Coronary artery (tissue), 2 donors: ENCODE data around the gene HIVEP2.
A peak's percentile ranks its signal among the peaks of the same experiment; 100 is the strongest.

ENCODE experiments used
- DNase-seq: peaks from one replicate; pipeline ENCODE4 v3.0.0-alpha.2; 2017; ENCODE audit warnings: low spot score
- H3K27ac ChIP-seq, 2 donors: fragments of 200-600 bp; sonication (generic); one replicate each; pipeline ENCODE4 v1.5.1; 2016 to 2019
- H3K4me3 ChIP-seq: fragments of 200-600 bp; sonication (generic); 2 replicates; pipeline ENCODE4 v1.5.1; 2016; ENCODE audit warnings: mild to moderate bottlenecking, moderate library complexity
- CTCF ChIP-seq: fragments of 200-600 bp; sonication (generic); IDR thresholded peaks from one replicate; pipeline ENCODE4 v1.5.1; 2019; ENCODE audit warnings: antibody characterized with exemption

The HIVEP2 gene

GRCh38 chr6:142952614-142953013 lies 7.6 kb upstream of the HIVEP2 start:
- Histone ChIP-seq H3K4me3 (no peak overlapping the region), H3K27ac (no peak overlapping the region)
- no peak for TF ChIP-seq CTCF
- DNase-seq, result no peak

DNA sequence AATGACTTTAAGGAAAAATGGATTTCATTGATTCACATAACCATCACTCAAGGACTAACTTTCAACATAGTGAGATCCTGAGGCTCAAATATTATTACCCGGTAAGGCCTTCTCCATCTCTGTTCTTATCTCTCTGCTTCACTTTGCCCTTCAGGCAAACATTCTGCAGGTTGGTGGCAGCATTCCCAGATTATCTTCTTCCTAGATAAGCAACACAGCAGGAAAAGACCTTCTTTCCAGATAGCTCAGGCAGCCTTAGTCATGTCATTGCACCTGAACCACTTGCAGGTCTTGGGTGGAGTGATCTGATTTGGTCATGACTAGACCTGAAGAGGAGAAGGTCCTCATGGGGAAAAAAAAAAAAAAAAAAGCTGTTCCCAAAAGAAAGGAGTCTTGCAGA lies 5.3 kb upstream of the HIVEP2 start:
- no peak for DNase-seq
- Histone ChIP-seq H3K27ac (no peak overlapping the region), H3K4me3 (no peak overlapping the region)
- TF ChIP-seq CTCF, result no peak

GRCh38 chr6:142947714-142948480 lies 2.9 kb upstream of the HIVEP2 start:
- no peak for TF ChIP-seq CTCF
- peak overlapping the region; percentile 77 for H3K4me3 ChIP-seq
- H3K27ac ChIP-seq, result peak overlapping the region; percentile 97 to 98
- DNase-seq, result no peak

DNA sequence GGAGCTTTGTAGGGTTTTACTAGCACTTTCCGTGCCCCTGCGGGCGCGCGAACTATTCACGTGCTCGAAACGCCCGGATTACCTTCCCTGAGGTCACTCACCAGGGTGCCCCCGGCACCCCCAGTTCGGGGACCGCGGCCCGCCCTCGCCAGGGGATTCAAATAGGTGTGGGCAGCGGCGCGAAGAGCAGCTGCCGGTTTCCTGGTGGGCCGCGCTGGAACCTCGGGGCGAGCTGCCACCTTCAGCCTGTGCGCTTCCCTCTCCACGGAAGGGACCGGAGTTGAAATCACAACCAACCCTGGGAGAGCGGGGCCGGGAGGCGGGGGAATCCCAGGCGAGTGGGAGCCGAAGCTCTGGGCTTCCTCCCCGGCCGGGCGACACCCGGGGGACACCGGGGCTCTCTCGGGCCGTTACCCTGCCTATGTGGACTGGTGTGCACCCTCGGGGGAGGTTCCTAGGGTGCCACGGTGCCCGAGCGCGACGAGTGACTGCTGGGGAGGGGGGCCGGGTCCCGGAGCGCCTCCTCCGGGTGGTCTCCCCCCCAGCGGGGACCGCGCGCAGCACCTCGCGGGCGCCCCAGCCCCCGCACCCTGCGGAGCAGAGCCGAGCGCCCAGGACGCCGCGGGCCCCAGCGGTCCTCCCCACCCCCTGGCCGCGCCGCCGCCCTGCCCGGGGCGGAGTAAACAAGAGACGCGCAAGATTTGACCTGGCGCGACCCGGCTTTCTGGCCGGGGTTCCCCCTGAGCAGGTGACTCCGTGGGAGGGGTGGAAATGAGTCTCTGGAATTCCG lies 2.1 kb upstream of the HIVEP2 start:
- no peak for TF ChIP-seq CTCF
- Histone ChIP-seq H3K4me3 (peak overlapping the region; percentile 77), H3K27ac (peak overlapping the region; percentile 97 to 98)
- DNase-seq, result peak; percentile 89

DNA sequence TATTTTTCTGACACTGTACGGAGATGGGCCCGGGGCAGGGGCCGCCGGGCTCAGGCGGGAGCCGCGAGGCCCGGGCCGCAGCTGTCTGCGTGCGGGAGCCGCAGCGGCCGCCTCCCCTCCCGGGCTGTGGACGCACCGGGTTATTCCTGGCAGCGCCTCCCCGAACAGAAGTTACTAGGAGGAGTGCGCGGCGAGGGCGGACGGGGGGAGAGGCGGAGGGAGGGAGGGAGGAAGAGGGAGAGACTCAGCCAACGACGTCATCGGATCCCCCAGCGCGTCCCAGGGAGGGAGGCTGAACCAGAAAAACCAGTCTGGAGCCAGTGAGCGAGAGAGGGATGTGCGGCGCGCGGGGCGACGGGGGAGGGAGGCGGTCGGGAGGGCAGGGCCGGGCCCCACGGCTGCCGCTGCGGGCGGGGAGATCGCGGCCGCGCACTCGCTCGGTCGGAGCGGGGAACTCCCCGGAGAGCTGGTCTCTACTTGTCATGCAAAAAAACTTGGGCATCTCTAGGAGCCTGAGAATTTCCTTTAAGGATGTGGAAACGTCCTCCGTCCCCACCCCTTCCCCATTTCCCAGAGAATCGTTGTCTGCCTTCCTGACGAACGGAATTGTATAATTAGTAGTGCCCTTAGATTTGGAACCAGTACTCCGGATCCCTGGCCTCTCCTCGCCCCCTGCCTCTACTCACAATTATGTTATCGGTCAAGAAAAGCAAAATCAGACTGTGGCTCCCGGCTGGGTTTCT lies 1.4 kb upstream of the HIVEP2 start:
- Histone ChIP-seq H3K4me3 (peak overlapping the region; percentile 77), H3K27ac (peak overlapping the region; percentile 97 to 98)
- peak; percentile 99 for DNase-seq
- no peak for TF ChIP-seq CTCF

DNA sequence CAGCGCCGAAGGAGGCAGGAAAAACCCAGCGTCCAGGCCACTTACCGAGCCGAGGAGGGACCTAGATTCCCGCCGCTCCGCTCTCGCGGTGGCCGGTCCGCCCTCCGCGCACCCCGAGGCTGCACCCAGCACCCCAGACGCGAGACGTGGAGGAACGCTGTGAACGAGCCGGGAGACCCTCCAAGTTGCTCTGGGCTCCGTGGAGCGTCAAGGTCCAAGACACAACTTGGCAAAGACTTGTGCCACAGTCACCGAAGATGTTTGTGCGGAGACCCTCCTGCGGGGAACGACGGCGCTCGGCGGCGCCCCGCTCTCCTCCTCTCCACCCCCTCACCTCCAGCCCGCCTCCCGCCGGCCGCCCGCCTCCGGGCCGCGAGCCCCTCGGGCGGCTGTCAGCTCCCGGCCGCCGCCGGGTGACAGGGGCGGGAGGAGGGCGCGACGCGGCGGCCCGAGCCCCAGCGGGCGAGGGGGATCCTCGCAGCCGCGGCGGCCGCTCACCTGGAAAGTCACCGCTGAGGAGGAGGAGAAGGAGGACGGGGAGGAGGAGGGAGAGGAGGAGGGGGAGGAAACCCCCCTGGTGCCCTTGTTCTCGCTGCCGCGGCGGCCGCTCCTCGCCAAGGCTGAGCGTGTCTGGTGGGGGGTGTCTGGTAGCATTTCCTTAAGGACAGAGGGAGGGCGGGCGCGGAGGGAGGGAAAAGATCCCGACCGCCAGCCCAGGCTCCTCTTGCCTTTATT lies 637 bp upstream of the HIVEP2 start:
- Histone ChIP-seq H3K4me3 (peak overlapping the region; percentile 77), H3K27ac (peak overlapping the region; percentile 97 to 98)
- no peak for DNase-seq
- TF ChIP-seq CTCF, result no peak
